SU-DHL-6 (cell line): Measurements from ENCODE around the gene APOBEC3G.

ENCODE experiments used
- CTCF ChIP-seq: fragments of 200-600 bp; sonication (generic); IDR thresholded peaks from one replicate; pipeline ENCODE4 v1.5.1; 2017; ENCODE audit warnings: antibody characterized with exemption, mild to moderate bottlenecking, low read length, moderate library complexity; ENCODE audit not compliant: insufficient read depth, poor library complexity, severe bottlenecking
- EZH2phosphoT487 ChIP-seq: fragments of 200-600 bp; sonication (generic), shearing (Covaris generic); conservative IDR thresholded peaks from 2 replicates; pipeline ENCODE4 v1.6.1; 2018; ENCODE audit warnings: mild to moderate bottlenecking, antibody characterized with exemption, low read length, moderate library complexity, mixed read lengths

GRCh38 chr22:39080052-39080762 lies 3.1 kb downstream of the APOBEC3G start:
- TF ChIP-seq CTCF = no peak
- TF ChIP-seq EZH2phosphoT487 = no peak
